Astrocyte (in vitro differentiated cells and primary cell): ENCODE results near the gene MT4. TPM values are rescaled to one million over a fixed set of nuclear protein-coding genes. Genes with fewer than 3 reads are reported as not detected.

Experiments
- DNase-seq: peaks from one replicate; pipeline ENCODE4 v3.0.0-alpha.2; 2010; ENCODE audit warnings: low read depth
- FAIRE-seq: peaks from 2 replicates; lab custom pipeline; 2011; peaks lifted over from hg19 to GRCh38; lab: Jason Lieb, UNC
- H2AFZ ChIP-seq: 2 replicates; pipeline ENCODE4 v1.6.0; 2012; ENCODE audit warnings: low read depth, low read length, inconsistent platforms
- H3K27ac ChIP-seq: 2 replicates; pipeline ENCODE4 v1.5.1; 2011; ENCODE audit warnings: low read depth, low read length, inconsistent platforms
- H3K27me3 ChIP-seq: 2 replicates; pipeline ENCODE4 v1.6.0; 2011; ENCODE audit warnings: low read length, inconsistent platforms; ENCODE audit not compliant: insufficient read depth
- H3K36me3 ChIP-seq: 2 replicates; pipeline ENCODE4 v1.5.1; 2011; ENCODE audit warnings: low read length, inconsistent platforms; ENCODE audit not compliant: insufficient read depth
- H3K4me1 ChIP-seq: 2 replicates; pipeline ENCODE4 v1.5.1; 2011; ENCODE audit warnings: low read length, inconsistent platforms; ENCODE audit not compliant: insufficient read depth
- H3K4me2 ChIP-seq: 2 replicates; pipeline ENCODE4 v1.6.0; 2012; ENCODE audit warnings: low read length, inconsistent platforms
- H3K4me3 ChIP-seq: 2 replicates; pipeline ENCODE4 v1.5.1; 2011; ENCODE audit warnings: low read depth, mild to moderate bottlenecking, low read length, inconsistent platforms; ENCODE audit not compliant: insufficient read depth
- H3K79me2 ChIP-seq: 2 replicates; pipeline ENCODE4 v1.6.0; 2012; ENCODE audit warnings: mild to moderate bottlenecking, low read length, inconsistent platforms; ENCODE audit not compliant: insufficient read depth
- H3K9ac ChIP-seq: 2 replicates; pipeline ENCODE4 v1.6.0; 2012; ENCODE audit warnings: mild to moderate bottlenecking, low read length, inconsistent platforms
- H3K9me3 ChIP-seq: 2 replicates; pipeline ENCODE4 v1.5.1; 2012; ENCODE audit warnings: low read depth, mild to moderate bottlenecking, low read length, inconsistent platforms; ENCODE audit not compliant: insufficient read depth
- H4K20me1 ChIP-seq: 2 replicates; pipeline ENCODE4 v1.6.0; 2012; ENCODE audit warnings: low read length, inconsistent platforms; ENCODE audit not compliant: insufficient read depth
- H3K27ac Mint-ChIP-seq: one replicate; pipeline ENCODE4 v1.8.0; 2021; ENCODE audit warnings: mild to moderate bottlenecking, mixed read lengths; ENCODE audit not compliant: unreplicated experiment
- H3K27me3 Mint-ChIP-seq: one replicate; pipeline ENCODE4 v1.8.0; 2021; ENCODE audit warnings: low read depth, mixed read lengths; ENCODE audit not compliant: unreplicated experiment
- H3K36me3 Mint-ChIP-seq: one replicate; pipeline ENCODE4 v1.8.0; 2021; ENCODE audit warnings: low read depth, mixed read lengths; ENCODE audit not compliant: unreplicated experiment
- H3K4me1 Mint-ChIP-seq: one replicate; pipeline ENCODE4 v1.8.0; 2021; ENCODE audit warnings: low read depth, mixed read lengths; ENCODE audit not compliant: unreplicated experiment
- H3K4me3 Mint-ChIP-seq: one replicate; pipeline ENCODE4 v1.8.0; 2021; ENCODE audit warnings: mild to moderate bottlenecking, moderate library complexity, mixed read lengths; ENCODE audit not compliant: unreplicated experiment
- H3K9me3 Mint-ChIP-seq: one replicate; pipeline ENCODE4 v1.8.0; 2021; ENCODE audit warnings: mild to moderate bottlenecking, mixed read lengths; ENCODE audit not compliant: unreplicated experiment
- EZH2 ChIP-seq: IDR thresholded peaks from 2 replicates; pipeline ENCODE4 v1.6.1; 2012; ENCODE audit warnings: mild to moderate bottlenecking, low read length, inconsistent platforms; ENCODE audit not compliant: insufficient read depth
- total RNA-seq: library from RNA; stranded (reverse); gene quantifications from 2 replicates; pipeline ENCODE4 v1.2.1, GENCODE V29; 2021
- TF ChIP-seq, protein P1 (sequence below): IDR thresholded peaks from 2 replicates; pipeline ENCODE4 v1.5.1; 2011; ENCODE audit warnings: low read depth, mild to moderate bottlenecking, inconsistent platforms, low read length, moderate library complexity; ENCODE audit not compliant: insufficient read depth

MT4 gene
- total RNA-seq, 1 donor from 2014 or later = not detected

GRCh38 chr16:56615353-56615752 lies 50.5 kb downstream of the MT4 start:
- Mint-ChIP-seq H3K27me3 (peaks cover 36% of the 10 kb centered on the region), H3K36me3 (no peaks in the 10 kb centered on the region), H3K4me1 (peaks cover 9% of the 10 kb centered on the region), H3K27ac (no peak overlapping the region), H3K4me3 (no peak overlapping the region), H3K9me3 (no peaks in the 10 kb centered on the region)
- Histone ChIP-seq H3K4me2 (peak overlapping the region; percentile 63), H3K4me1 (peaks cover 60% of the 10 kb centered on the region), H3K27me3 (no peaks in the 10 kb centered on the region), H2AFZ (no peak overlapping the region), H3K4me3 (no peak overlapping the region), H3K9ac (no peak overlapping the region), H3K79me2 (peaks cover 8% of the 10 kb centered on the region), H4K20me1 (no peaks in the 10 kb centered on the region), H3K9me3 (no peaks in the 10 kb centered on the region), H3K27ac (peak overlapping the region; percentile 66), H3K36me3 (no peaks in the 10 kb centered on the region)
- DNase-seq (peak; percentile 41), FAIRE-seq (no peak)
- no peak for TF ChIP-seq EZH2

DNA sequence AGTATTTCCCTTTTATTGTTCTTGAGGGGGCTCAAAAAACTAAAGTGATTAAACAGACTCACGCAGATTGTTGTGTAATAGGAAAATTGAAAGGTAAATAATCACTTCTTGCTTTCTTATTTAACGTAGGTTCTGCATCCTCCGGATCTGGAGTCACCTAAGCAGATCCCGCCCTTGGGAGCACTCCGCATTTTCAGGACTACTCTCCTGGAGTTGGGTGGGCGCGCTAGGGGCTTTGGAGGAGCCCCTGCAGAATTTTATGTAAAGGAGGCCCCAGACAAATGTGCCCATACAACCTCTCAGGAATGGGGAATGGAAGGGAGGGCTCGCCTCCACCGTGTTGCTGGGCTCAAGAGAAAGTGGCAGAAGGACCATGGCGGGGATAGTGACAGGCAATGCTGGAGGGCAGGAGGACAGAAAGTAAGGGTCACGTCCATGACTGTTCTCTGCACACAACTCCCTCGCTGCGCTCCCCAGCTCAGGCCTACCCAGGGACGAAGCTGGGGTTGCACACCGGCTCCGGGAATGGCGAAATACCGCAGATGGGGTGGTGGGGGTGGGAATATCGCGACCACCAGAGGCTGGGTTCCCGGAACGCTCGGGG lies 51.8 kb downstream of the MT4 start:
- Mint-ChIP-seq H3K27me3 (peaks cover 47% of the 10 kb centered on the region), H3K9me3 (no peaks in the 10 kb centered on the region), H3K27ac (no peak overlapping the region), H3K4me1 (peaks cover 4% of the 10 kb centered on the region), H3K36me3 (no peaks in the 10 kb centered on the region), H3K4me3 (no peak overlapping the region)
- TF ChIP-seq, protein P1, sequence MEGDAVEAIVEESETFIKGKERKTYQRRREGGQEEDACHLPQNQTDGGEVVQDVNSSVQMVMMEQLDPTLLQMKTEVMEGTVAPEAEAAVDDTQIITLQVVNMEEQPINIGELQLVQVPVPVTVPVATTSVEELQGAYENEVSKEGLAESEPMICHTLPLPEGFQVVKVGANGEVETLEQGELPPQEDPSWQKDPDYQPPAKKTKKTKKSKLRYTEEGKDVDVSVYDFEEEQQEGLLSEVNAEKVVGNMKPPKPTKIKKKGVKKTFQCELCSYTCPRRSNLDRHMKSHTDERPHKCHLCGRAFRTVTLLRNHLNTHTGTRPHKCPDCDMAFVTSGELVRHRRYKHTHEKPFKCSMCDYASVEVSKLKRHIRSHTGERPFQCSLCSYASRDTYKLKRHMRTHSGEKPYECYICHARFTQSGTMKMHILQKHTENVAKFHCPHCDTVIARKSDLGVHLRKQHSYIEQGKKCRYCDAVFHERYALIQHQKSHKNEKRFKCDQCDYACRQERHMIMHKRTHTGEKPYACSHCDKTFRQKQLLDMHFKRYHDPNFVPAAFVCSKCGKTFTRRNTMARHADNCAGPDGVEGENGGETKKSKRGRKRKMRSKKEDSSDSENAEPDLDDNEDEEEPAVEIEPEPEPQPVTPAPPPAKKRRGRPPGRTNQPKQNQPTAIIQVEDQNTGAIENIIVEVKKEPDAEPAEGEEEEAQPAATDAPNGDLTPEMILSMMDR = no peak
- no peak for TF ChIP-seq EZH2
- H3K4me2 ChIP-seq = peak overlapping the region; percentile 85
- no peaks in the 10 kb centered on the region for H3K36me3 ChIP-seq
- H3K4me1 ChIP-seq = peaks cover 47% of the 10 kb centered on the region
- H3K9ac ChIP-seq = peak overlapping the region; percentile 53
- peak overlapping the region; percentile 66 for H3K4me3 ChIP-seq
- no peaks in the 10 kb centered on the region for H3K9me3 ChIP-seq
- no peaks in the 10 kb centered on the region for H3K27me3 ChIP-seq
- peaks cover 4% of the 10 kb centered on the region for H3K79me2 ChIP-seq
- no peaks in the 10 kb centered on the region for H4K20me1 ChIP-seq
- H3K27ac ChIP-seq = no peak overlapping the region
- peak overlapping the region; percentile 91 for H2AFZ ChIP-seq
- no peak for DNase-seq
- no peak for FAIRE-seq

DNA sequence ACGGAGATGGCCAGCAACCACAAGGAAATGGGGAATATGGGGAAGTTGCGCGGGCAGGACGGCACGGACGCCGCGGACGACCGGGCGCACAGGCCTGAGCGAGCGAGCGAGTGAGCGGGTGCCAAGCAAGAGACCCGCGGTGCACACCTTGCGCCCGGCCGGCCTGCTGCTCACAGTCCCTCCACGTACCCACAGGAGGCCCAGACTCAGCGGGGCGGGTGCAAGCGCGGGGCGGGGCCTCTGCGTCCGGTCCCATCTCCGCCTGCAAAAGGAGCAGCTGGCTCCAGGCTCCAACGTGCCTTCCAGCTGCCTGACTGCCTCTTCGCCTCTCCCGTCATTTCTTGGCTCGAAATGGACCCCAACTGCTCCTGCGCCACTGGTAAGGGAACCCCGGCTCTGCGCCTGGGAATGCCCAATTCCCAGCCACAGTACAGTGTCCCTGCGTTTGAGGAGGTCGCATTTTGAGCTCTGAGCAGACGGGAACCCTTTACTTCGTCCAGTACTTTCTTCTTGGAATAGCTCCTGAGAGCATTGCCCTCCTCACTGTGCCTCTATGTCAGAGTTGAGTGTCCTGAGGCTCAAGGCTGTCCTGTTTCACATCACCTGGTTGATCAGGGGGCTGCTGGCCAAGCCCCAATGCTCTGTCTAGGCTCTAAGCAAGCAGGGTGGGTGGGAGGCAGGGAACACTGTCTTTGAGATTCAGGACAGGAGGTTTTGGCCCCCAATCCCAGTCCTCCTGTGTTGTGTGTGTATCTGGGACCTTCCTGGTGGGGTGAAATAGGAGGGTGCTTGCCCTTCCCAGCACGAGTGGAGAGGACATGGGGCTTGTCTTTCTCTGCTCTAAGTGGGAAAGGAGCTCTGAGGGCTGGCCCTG lies 52.6 kb downstream of the MT4 start:
- Mint-ChIP-seq H3K9me3 (no peaks in the 10 kb centered on the region), H3K27me3 (peaks cover 55% of the 10 kb centered on the region), H3K4me1 (peaks cover 4% of the 10 kb centered on the region), H3K27ac (no peak overlapping the region), H3K36me3 (no peaks in the 10 kb centered on the region), H3K4me3 (peak overlapping the region; percentile 68)
- H3K4me3 ChIP-seq = peak overlapping the region; percentile 66
- no peaks in the 10 kb centered on the region for H3K9me3 ChIP-seq
- DNase-seq (peak; percentile 57), FAIRE-seq (no peak)
- H3K27me3 ChIP-seq = no peaks in the 10 kb centered on the region
- H3K27ac ChIP-seq = no peak overlapping the region
- H3K4me1 ChIP-seq = peaks cover 43% of the 10 kb centered on the region
- no peak for TF ChIP-seq EZH2
- TF ChIP-seq, protein P1 = no peak
- no peaks in the 10 kb centered on the region for H4K20me1 ChIP-seq
- no peaks in the 10 kb centered on the region for H3K36me3 ChIP-seq
- peak overlapping the region; percentile 85 for H3K4me2 ChIP-seq
- H3K79me2 ChIP-seq = peaks cover 4% of the 10 kb centered on the region
- H2AFZ ChIP-seq = peak overlapping the region; percentile 91
- H3K9ac ChIP-seq = peak overlapping the region; percentile 53
